Left renal cortex interstitium (tissue), 4 donors: ENCODE measurements around the gene MARS2. TPM values are rescaled to one million over a fixed set of nuclear protein-coding genes. Genes with fewer than 3 reads are reported as not detected.
"Not testable (repeated sequence)": the region's sequence is repeated elsewhere in the genome, so short reads cannot be mapped to it uniquely, and the experiment has no call there.

Source experiments
- DNase-seq, 4 donors: peaks; one replicate each; pipeline ENCODE4 v3.0.0-alpha.2; 2013; ENCODE audit warnings: low read depth in 4 of 4, low spot score in 2 of 4, missing footprints in 1 of 4
- polyA plus RNA-seq, 4 donors: library from polyadenylated mRNA; unstranded; fragments of 120-200 nt; gene quantifications; one replicate each; pipeline ENCODE4 v1.2.1, GENCODE V29; 2013; ENCODE audit not compliant: insufficient read length in 4 of 4

The MARS2 gene
- polyA plus RNA-seq, 4 donors, result 7.1 to 8.7 (median 8.0) TPM

DNA sequence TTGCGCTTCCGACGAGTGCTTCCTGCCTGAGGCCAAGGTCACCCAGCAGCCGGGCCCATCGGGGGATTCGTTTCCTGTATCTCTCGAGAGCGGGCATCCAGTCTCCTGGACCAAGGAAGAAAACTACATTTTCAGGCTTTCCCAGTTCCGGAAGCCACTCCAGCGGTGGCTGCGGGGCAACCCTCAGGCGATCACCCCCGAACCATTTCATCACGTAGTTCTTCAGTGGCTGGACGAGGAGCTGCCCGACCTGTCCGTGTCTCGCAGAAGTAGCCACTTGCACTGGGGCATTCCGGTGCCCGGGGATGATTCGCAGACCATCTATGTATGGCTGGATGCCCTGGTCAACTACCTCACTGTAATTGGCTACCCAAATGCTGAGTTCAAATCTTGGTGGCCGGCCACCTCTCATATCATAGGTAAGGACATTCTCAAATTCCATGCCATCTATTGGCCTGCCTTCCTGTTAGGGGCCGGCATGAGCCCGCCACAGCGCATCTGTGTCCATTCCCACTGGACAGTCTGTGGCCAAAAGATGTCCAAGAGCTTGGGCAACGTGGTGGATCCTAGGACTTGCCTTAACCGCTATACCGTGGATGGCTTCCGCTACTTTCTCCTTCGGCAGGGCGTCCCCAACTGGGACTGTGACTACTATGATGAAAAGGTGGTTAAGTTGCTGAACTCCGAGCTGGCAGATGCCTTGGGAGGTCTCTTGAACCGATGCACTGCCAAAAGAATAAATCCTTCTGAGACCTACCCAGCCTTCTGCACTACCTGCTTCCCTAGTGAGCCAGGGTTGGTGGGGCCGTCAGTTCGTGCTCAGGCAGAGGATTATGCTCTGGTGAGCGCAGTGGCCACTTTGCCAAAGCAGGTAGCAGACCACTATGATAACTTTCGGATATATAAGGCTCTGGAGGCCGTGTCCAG, 1.0 kb downstream of the MARS2 start:
- no peak for DNase-seq

DNA sequence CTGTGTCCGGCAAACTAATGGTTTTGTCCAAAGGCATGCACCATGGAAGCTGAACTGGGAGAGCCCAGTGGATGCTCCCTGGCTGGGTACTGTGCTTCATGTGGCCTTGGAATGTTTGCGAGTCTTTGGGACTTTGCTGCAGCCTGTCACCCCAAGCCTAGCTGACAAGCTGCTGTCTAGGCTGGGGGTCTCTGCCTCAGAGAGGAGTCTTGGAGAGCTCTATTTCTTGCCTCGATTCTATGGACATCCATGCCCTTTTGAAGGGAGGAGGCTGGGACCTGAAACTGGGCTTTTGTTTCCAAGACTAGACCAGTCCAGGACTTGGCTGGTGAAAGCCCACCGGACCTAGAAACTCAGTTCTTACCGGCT, 1.7 kb downstream of the MARS2 start:
- no peak for DNase-seq

DNA sequence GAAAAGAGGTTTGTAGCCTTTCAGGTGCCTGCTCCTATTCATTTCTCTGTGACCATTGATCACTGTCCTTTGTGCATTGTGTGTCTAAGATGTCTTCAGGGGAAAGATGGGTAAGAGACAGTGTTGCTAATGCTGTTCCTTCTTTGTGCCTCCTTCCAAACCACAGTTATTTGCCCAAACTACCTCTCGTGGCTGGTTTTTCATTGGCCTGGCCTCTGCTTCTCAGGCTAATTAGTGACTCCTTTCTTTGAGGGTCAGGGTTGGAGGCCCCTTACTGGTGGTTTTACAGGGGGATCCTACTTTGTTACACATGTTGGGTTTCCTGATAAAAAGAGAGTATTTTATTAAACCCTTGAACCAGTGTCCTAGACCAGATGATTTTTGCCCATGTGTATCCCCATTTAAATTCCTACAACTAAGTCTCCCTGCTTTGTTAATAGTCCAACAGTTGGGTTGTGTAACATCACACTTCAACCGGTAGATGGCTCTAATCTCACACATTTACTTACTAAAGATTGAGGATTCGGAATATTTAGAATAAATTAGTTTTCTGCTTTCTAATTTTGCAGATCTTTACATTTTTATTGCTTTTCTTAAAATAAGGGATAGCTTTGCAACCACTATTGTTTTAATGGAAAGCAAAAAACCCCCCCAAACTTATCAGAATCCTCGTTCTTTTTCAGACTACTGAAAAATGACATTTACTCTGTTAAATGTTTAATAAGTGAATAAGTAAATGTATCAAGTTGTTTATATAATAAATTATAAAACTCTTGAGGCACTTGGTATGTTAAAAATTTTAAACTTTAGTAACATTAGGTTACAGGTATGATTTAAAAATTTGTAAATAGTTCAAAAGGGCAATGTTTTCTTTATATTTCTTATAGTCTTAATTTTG, 2.4 kb downstream of the MARS2 start:
- DNase-seq, result no peak

DNA sequence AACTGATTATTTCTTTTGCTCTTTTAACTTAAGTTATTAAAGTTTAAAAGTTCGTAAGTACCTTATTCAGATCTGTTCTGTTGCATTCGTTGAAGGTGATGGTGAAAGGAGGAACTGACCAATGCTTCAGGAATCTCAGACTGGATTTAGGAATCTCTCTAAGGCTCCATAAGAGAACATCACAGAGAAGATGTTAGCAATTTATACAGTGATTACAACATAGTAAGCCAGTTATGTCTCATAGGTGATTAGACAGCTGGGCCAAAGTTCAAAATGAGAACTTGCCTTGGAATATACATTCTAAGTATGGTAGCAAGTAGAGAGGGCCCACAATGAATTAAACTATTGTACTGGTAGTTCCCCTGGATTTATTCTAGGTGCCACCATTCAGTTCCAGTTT, 3.2 kb downstream of the MARS2 start:
- DNase-seq, result no peak

DNA sequence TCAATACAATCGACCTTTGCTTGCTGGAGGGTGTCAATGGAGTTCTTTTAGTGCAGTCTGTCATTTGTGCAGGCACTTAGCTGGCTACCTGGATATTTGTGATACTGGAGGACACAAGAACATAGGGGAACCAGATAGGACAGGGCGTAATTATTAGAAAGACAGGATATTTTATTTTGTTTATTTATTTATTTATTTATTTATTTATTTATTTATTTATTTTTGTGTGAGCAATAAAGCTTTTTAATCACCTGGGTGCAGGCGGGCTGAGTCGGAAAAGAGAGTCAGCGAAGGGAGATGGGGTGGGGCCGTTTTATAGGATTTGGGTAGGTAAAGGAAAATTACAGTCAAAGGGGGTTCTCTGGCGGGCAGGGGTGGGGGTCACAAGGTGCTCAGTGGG, 4.0 kb downstream of the MARS2 start:
- DNase-seq, result not testable (repeated sequence)

DNA sequence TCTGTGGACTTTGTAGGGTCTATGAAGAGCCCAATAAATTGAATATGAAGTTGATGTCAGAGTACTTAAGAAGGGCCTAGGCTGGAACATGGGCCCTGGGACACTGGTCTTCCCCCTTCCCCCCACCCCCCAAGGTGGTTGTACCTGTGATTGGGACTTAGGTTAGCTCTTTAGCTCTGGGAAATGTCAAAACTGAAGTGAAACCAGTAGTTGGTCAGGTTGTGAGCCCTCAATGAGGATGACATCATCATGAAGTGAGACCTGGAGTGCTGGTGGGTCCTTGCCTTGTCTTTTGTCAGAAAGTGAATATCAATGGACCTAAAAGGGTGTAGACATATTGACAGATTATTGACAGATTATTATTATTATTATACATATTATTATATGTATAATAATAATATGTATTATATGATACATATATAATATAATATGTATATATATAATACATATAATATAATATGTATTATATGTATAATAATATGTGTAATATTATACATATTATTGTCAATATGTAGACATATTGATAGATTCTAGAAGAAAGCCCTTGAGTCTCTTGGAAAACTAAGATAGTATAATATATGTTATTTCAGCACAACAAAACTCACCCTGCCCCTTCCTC, 5.4 kb downstream of the MARS2 start:
- DNase-seq, result no peak

DNA sequence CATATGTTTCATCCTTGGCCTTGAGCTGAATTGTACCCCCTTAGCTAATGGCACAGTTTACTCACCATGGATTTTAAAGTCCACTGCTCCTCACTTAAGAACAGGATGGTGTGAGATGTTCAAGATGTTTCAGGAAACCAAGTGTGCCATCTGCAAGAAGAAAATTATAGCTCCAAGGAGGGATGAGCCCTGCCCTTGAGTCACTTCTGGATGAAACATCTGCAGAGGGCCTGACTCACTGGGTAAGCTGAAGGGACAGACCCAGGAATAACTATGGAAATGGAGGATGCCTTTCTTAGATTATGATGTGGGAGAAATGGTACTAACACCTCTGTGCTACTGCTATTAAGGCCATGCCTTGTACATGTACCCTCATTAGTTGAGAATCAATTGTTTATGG, 6.4 kb downstream of the MARS2 start:
- no peak for DNase-seq

DNA sequence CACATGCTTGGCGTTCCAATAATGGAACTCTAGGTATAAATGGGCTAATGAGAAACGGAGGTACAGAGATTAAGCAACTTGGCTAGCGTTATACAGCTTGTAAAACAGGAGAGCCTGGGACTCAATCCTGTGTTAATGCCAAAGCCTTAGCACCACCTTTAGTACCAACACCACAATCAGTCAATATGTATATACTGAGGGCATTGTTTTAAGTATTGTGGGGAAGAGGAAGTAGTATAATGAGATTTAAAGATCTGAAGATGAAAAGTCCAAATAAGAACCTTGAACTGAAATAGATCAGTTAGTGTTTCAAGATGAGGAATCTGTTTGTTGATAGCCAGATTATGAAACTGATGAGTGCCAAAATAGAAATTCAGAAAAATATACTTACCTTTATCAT, 8.1 kb downstream of the MARS2 start:
- DNase-seq, result no peak

DNA sequence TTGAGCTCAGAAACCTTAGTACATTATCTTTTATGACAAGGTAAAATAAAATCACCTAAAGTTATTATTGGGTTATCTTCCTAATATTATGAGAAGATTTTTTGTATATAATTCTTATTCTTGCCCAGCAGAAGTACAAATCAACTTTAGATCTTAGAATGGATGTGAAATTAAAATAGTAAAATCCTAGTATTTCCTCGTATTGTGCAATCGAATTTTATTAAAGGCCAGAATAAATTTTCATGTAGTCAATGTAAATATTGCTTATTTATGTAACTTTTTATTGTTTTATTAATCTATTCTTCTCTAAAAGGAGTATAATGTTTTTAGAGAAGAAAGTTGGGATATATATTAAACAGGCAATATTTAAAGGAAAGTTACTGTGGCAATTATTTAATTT, 12.7 kb downstream of the MARS2 start:
- DNase-seq, result no peak

DNA sequence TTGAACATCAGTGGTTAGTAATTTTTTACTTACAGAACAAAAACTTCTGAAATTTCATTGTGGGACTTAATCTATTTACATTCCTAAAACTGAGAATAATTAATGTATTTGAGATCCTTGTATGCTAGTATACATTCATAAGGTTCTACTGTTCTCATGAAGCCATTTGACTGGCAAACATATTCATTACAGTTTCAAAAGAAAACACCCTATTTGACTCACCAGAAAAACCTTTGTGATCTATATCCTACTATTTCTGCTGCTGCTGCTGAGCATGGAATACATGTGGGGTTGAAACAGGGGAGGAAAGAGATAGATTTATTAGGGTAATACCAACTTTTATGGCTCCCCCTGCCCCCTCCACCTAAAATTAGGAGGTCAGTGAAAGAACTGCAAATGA, 21.8 kb downstream of the MARS2 start:
- DNase-seq, result no peak

DNA sequence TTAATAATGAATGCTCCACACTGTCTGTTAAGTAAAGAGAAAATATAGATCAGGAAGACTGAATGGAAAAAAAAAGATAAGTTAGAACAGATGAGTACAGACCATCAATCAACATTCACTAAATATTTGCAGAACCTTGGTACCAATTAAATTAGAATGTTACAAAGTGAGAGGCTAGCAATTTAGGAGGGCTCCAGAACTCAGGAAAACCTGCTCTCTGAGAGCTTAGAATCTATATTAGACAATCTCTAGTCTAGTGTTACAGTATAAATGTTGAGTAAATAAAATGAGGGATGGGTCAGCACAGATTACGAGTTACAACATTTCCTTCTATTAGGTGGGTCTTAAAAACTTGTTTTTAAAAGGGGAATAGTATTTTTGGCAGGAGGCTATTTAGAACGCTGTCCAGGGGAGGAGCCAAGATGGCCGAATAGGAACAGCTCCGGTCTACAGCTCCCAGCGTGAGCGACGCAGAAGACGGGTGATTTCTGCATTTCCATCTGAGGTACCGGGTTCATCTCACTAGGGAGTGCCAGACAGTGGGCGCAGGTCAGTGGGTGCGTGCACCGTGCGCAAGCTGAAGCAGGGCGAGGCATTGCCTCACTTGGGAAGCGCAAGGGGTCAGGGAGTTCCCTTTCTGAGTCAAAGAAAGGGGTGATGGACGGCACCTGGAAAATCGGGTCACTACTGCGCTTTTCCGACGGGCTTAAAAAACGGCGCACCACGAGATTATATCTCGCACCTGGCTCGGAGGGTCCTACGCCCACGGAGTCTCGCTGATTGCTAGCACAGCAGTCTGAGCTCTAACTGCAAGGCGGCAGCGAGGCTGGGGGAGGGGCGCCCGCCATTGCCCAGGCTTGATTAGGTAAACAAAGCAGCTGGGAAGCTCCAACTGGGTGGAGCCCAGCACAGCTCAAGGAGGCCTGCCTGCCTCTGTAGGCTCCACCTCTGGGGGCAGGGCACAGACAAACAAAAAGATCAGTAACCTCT, 23.7 kb downstream of the MARS2 start:
- DNase-seq, result not testable (repeated sequence)

DNA sequence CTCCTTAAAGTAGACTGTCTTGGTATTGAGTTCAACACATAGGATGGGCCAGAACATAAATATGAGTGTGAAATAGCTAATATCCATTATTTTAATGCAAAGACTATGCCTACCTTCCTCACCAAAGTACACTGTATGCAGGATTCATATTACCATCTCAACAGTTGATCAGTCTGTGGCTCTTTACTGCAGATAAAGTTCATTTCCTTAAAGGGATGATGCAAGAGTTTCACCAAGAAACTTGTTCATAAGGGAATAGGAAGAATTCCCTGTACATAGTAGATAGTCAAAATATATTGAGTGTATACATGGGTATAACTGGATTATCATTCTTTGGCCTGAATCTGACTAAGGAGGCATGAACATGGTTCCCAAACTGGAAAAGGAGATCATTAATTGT, 35.0 kb downstream of the MARS2 start:
- DNase-seq, result no peak

Other genes with a start within 250 kb of the MARS2 start
- gene HSPD1, start 205.5 kb upstream of the MARS2 start, polyA plus RNA-seq, result 100 to 1,000 TPM; 502 to 695 (median 576) TPM
- 100 to 1,000 TPM; 213 to 307 (median 255) TPM for gene HSPE1, start 205.0 kb upstream of the MARS2 start, polyA plus RNA-seq
- 10 to 100 TPM; 35.5 to 58.7 (median 47.3) TPM for gene MOB4, start 189.3 kb upstream of the MARS2 start, polyA plus RNA-seq
- gene RFTN2, start 29.8 kb upstream of the MARS2 start, polyA plus RNA-seq, result 10 to 100 TPM; 17.0 to 23.3 (median 21.2) TPM
- under 1 TPM in 2 of 4 donors, not detected in 2; 0.05 to 0.18 TPM for gene BOLL, start 80.0 kb downstream of the MARS2 start, polyA plus RNA-seq
- 10 to 100 TPM; 14.2 to 23.3 (median 15.3) TPM for gene PLCL1, start 99.2 kb downstream of the MARS2 start, polyA plus RNA-seq